ENCODE results near the gene TPO.

DNA sequence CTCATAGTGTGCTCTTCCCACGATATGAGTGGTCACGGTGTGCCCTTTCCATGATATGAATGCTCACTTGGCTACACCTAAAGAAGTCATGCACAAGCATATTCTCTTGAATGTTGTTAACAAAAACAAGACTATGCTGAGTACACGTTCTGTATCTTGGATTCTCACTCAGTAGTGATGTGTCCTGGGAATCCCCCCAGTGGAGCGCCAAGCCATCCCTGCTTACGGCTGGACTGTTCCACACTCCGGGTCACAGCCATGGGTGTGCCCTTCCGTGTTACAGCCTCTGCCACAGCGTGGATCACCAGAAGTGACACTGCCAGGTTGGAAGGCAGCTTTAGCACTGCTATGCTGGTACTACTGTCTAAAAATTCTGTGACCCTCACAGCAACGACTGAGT, 59.1 kb downstream of the TPO start:
- TF ChIP-seq, protein P1, sequence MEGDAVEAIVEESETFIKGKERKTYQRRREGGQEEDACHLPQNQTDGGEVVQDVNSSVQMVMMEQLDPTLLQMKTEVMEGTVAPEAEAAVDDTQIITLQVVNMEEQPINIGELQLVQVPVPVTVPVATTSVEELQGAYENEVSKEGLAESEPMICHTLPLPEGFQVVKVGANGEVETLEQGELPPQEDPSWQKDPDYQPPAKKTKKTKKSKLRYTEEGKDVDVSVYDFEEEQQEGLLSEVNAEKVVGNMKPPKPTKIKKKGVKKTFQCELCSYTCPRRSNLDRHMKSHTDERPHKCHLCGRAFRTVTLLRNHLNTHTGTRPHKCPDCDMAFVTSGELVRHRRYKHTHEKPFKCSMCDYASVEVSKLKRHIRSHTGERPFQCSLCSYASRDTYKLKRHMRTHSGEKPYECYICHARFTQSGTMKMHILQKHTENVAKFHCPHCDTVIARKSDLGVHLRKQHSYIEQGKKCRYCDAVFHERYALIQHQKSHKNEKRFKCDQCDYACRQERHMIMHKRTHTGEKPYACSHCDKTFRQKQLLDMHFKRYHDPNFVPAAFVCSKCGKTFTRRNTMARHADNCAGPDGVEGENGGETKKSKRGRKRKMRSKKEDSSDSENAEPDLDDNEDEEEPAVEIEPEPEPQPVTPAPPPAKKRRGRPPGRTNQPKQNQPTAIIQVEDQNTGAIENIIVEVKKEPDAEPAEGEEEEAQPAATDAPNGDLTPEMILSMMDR (IDR thresholded peaks at IDR 0.05): no peak
- no peak for TF ChIP-seq POLR2A (IDR thresholded peaks at IDR 0.05)
